HepG2 (cell line): ENCODE data around the gene PSAP. TPM values are rescaled to one million over a fixed set of nuclear protein-coding genes. Genes with fewer than 3 reads are reported as not detected.

Source experiments
- ATAC-seq: fragments of 200-7000 bp; cut with Tn5 transposase; 3 replicates; pipeline ENCODE4 v1.9.1; 2020; ENCODE audit warnings: mild to moderate bottlenecking, moderate library complexity
- BruUV-seq: library from RNA; stranded (reverse); fragments of 400-500 nt; replicated peaks from 2 replicates; lab custom pipeline; 2021; lab: Mats Ljungman, UMichigan
- CTCF ChIA-PET: fragments of 300-600 bp; formaldehyde crosslinking; extraction: SDS; loops from one replicate; lab custom pipeline; 2021; ENCODE audit warnings: low total read pairs, inconsistent platforms, low intra/inter-chr PET ratio; lab: Yijun Ruan, JAX
- POLR2A ChIA-PET: fragments of 350-600 bp; sonication (Branson Sonifier 250); formaldehyde crosslinking; loops from one replicate; lab custom pipeline; 2020; ENCODE audit warnings: antibody characterized with exemption, inconsistent platforms; lab: Yijun Ruan, JAX
- DNase-seq: peaks from one replicate; pipeline ENCODE4 v3.0.0-alpha.2; 2015; ENCODE audit warnings: low spot score
- FAIRE-seq: peaks from 3 replicates; lab custom pipeline; 2011; peaks lifted over from hg19 to GRCh38; lab: Jason Lieb, UNC
- H2AFZ ChIP-seq: one replicate; pipeline ENCODE4 v1.6.1; 2011; ENCODE audit warnings: low read length, inconsistent platforms
- H3K27ac ChIP-seq: fragments of 300-600 bp; 3 replicates; pipeline ENCODE4 v1.8.0; 2011; ENCODE audit warnings: mixed run types, mild to moderate bottlenecking, mixed read lengths, low read length, inconsistent platforms; ENCODE audit not compliant: insufficient read depth; ENCODE audit errors: extremely low read length
- H3K27me3 ChIP-seq, 2 experiments: fragments of 200-600 bp in 1 of 2; 2 replicates in 1 of 2; 3 replicates in 1 of 2; pipeline versions ENCODE4 v1.6.0 to v1.8.0; 2011; ENCODE audit warnings: low read length in 2 of 2, mild to moderate bottlenecking in 2 of 2, moderate library complexity in 2 of 2, inconsistent platforms in 1 of 2; ENCODE audit not compliant: insufficient read depth in 2 of 2, control insufficient read depth in 1 of 2
- H3K36me3 ChIP-seq, 2 experiments: fragments of 200-600 bp in 1 of 2; replicated peaks in 1 of 2; 2 replicates in 1 of 2; 3 replicates in 1 of 2; pipeline versions ENCODE4 v1.5.1 to v1.8.0; 2011; ENCODE audit warnings: low read length in 2 of 2, inconsistent platforms in 1 of 2; ENCODE audit not compliant: insufficient read depth in 2 of 2, control insufficient read depth in 1 of 2
- H3K4me1 ChIP-seq: 2 replicates; pipeline ENCODE4 v1.5.1; 2012; ENCODE audit warnings: low read length, inconsistent platforms; ENCODE audit not compliant: insufficient read depth
- H3K4me2 ChIP-seq: 2 replicates; pipeline ENCODE4 v1.6.0; 2011; ENCODE audit warnings: low read depth, low read length, inconsistent platforms
- H3K4me3 ChIP-seq, 3 experiments: fragments of 200-600 bp in 1 of 3; sonication (generic), shearing (Covaris generic) in 1 of 3; replicated peaks in 1 of 3; 2 replicates each; pipeline ENCODE4 v1.5.1; 2011 to 2016; ENCODE audit warnings: low read length in 3 of 3, inconsistent platforms in 2 of 3, low read depth in 2 of 3, mild to moderate bottlenecking in 2 of 3, control low read depth in 1 of 3, mixed read lengths in 1 of 3; ENCODE audit not compliant: insufficient read depth in 1 of 3
- H3K79me2 ChIP-seq: one replicate; pipeline ENCODE4 v1.6.1; 2011; ENCODE audit warnings: low read length, inconsistent platforms; ENCODE audit not compliant: insufficient read depth
- H3K9ac ChIP-seq: 2 replicates; pipeline ENCODE4 v1.6.0; 2011; ENCODE audit warnings: mild to moderate bottlenecking, low read depth, low read length, inconsistent platforms; ENCODE audit not compliant: insufficient read depth
- H3K9me3 ChIP-seq: 2 replicates; pipeline ENCODE4 v1.5.1; 2012; ENCODE audit warnings: mild to moderate bottlenecking, low read length
- H4K20me1 ChIP-seq: 2 replicates; pipeline ENCODE4 v1.6.0; 2011; ENCODE audit warnings: inconsistent platforms, mild to moderate bottlenecking, low read length, moderate library complexity; ENCODE audit not compliant: insufficient read depth
- AHDC1 ChIP-seq: sonication (generic); formaldehyde crosslinking; IDR thresholded peaks from 2 replicates; pipeline ENCODE4 v1.5.1; 2020; ENCODE audit warnings: mild to moderate bottlenecking, missing genetic modification reagents, borderline replicate concordance
- CERS6 ChIP-seq: sonication (generic); formaldehyde crosslinking; IDR thresholded peaks from 2 replicates; pipeline ENCODE4 v1.5.0; 2020; ENCODE audit warnings: missing genetic modification reagents
- FOXM1 ChIP-seq: sonication (generic); formaldehyde crosslinking; IDR thresholded peaks from 2 replicates; pipeline ENCODE4 v1.5.0; 2020; ENCODE audit warnings: missing genetic modification reagents
- HNRNPUL1 ChIP-seq: fragments of 200-400 bp; formaldehyde crosslinking; IDR thresholded peaks from 2 replicates; pipeline ENCODE4 v1.6.1; 2017; ENCODE audit warnings: low read depth, mild to moderate bottlenecking, low read length, moderate library complexity
- NFKBIZ ChIP-seq: IDR thresholded peaks from 2 replicates; pipeline ENCODE4 v1.6.1; 2018; ENCODE audit warnings: missing genetic modification reagents, missing compliant biosample characterization
- SIX4 ChIP-seq: sonication (generic); formaldehyde crosslinking; IDR thresholded peaks from 2 replicates; pipeline ENCODE4 v1.4.0; 2020; ENCODE audit warnings: missing genetic modification reagents
- ZBTB21 ChIP-seq: sonication (generic); formaldehyde crosslinking; IDR thresholded peaks from 2 replicates; pipeline ENCODE4 v1.4.0; 2020; ENCODE audit warnings: missing genetic modification reagents
- ZEB1 ChIP-seq: IDR thresholded peaks from 2 replicates; pipeline ENCODE4 v1.6.1; 2012; ENCODE audit warnings: mild to moderate bottlenecking, low read depth, inconsistent platforms; ENCODE audit not compliant: insufficient replicate concordance
- ZNF230 ChIP-seq: sonication (generic); formaldehyde crosslinking; IDR thresholded peaks from 2 replicates; pipeline ENCODE4 v1.4.0; 2020; ENCODE audit warnings: mild to moderate bottlenecking, missing genetic modification reagents
- ZNF333 ChIP-seq: sonication (generic); formaldehyde crosslinking; IDR thresholded peaks from 2 replicates; pipeline ENCODE4 v1.4.0; 2020; ENCODE audit warnings: mild to moderate bottlenecking, missing genetic modification reagents, borderline replicate concordance
- ZNF44 ChIP-seq: sonication (generic); formaldehyde crosslinking; IDR thresholded peaks from 2 replicates; pipeline ENCODE4 v1.5.1; 2020; ENCODE audit warnings: mild to moderate bottlenecking, missing genetic modification reagents
- ZNF557 ChIP-seq: sonication (generic); formaldehyde crosslinking; IDR thresholded peaks from 2 replicates; pipeline ENCODE4 v1.4.0; 2020; ENCODE audit warnings: missing genetic modification reagents
- ZSCAN5A ChIP-seq: sonication (generic); formaldehyde crosslinking; IDR thresholded peaks from 2 replicates; pipeline ENCODE4 v1.8.0; 2022; ENCODE audit warnings: mild to moderate bottlenecking, missing genetic modification reagents, borderline replicate concordance
- WGBS: methylation state at CpG from one replicate; pipeline ENCODE4 v1.1.6; 2017; ENCODE audit warnings: low lambda C conversion rate; 5-methylcytosine and 5-hydroxymethylcytosine counted together
- in situ Hi-C: cut with HindIII; loops from 2 replicates; pipeline ENCODE4 v1.10.0; 2017; ENCODE audit warnings: low pct_unique_long_range_greater_than_20kb; ENCODE audit not compliant: extremely low pct_ligation_motif_present
- intact Hi-C: fragments of 100-400 bp; cut with micrococcal nuclease; formaldehyde crosslinking; loops from one replicate; pipeline ENCODE4 v1.10.0; 2022; ENCODE audit not compliant: unreplicated experiment
- polyA plus RNA-seq, 8 experiments: library from polyadenylated mRNA; depleted of rRNA in 3 of 8; stranded (reverse) in 7 of 8; unstranded in 1 of 8; fragments of >200 nt; fragmentation: Illumina TruSeq in 4 of 8; extraction: Trizol in 4 of 8; gene quantifications; 2 replicates each; pipeline versions ENCODE4 v1.2.1 to v1.2.3, GENCODE V29; 2011 to 2016; ENCODE audit warnings: low read depth in 4 of 8, missing spikeins in 1 of 8, mixed read lengths in 1 of 8; ENCODE audit not compliant: insufficient read depth in 1 of 8
- total RNA-seq, 5 experiments: library from RNA; depleted of rRNA; stranded (reverse); fragments of >200 nt; fragmentation: Illumina TruSeq; extraction: Trizol; gene quantifications; 2 replicates each; pipeline ENCODE4 v1.2.3, GENCODE V29; 2016; ENCODE audit warnings: low read depth in 1 of 5
- TF ChIP-seq, protein P1 (sequence below): sonication (generic); formaldehyde crosslinking; IDR thresholded peaks from 2 replicates; pipeline ENCODE4 v1.5.0; 2020; ENCODE audit warnings: missing genetic modification reagents, mild to moderate bottlenecking, borderline replicate concordance

The PSAP gene
- total and polyA plus RNA-seq, 2 of the 13 experiments (the other 11 are each of a cell fraction or from before 2014, with no cell fraction given) = 323 to 643 TPM

DNA sequence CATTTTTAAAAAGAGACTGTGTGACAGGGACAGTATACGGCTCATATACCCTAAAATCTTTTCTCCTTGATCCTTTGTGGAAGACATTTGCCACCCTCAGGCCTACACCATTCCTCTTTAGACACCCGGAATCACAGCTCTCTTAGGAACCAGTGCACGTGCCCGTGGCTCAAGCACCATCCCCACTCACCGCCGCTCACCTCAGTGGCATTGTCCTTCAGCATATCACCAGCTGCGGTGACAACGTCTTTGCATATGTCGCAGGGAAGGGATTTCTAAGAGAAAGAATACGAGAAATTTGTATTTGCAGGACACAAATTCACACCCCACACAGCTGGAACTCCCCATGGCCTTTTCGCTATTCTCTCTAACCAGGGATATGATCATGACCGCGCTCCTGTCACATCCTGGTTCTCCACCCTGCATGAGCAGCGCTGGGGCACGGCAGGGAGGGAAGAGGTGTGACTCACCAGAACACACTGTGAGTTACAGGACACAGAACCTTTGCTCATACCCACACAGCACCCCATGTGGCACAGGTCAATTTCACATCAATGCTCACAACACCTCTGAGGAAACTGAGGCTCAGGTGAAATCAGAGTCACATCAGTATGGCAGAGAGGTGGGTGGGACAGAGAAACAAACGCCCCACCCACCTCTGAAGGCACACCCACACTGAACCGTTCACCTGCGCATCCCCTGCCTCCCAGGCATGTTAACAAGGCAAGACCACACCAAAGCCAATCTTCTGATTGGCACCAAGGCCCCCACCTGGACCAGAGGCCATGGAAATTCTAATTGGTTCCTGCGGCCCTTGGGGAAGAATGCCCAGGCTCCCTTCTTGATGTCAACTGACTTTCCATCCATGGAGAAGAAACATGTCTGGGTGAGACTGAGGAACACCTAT is 19.2 kb downstream of the PSAP start:
- in situ Hi-C loops = no loop called here
- no peak overlapping the region for H3K4me3 ChIP-seq
- peaks cover 18% of the 10 kb centered on the region for H3K4me1 ChIP-seq
- H3K27me3 ChIP-seq = no peaks in the 10 kb centered on the region
- ATAC-seq (no peak), FAIRE-seq (no peak), DNase-seq (no peak)
- CTCF ChIA-PET = no interaction called here
- H4K20me1 ChIP-seq = peaks cover 39% of the 10 kb centered on the region
- H2AFZ ChIP-seq = no peak overlapping the region
- no TSS peak for BruUV-seq
- intact Hi-C loops = loop anchor here (10.0 kb wide), 1 partner anchor 213 kb away; no protein-coding TSS in a partner anchor
- WGBS = 97% methylated on average over 19 of the region's 19 CpGs
- peaks cover 46 to 66% of the 10 kb centered on the region in 2 experiments for H3K36me3 ChIP-seq
- no peak overlapping the region for H3K27ac ChIP-seq
- no peak overlapping the region for H3K4me2 ChIP-seq
- POLR2A ChIA-PET = interaction anchor here (1.3 kb wide), 1 partner anchor 19 kb away, joined by 4 read pairs; the partner anchor contains the start of gene PSAP
- H3K9ac ChIP-seq = no peak overlapping the region
- no peaks in the 10 kb centered on the region for H3K9me3 ChIP-seq
- H3K79me2 ChIP-seq = peaks cover 42% of the 10 kb centered on the region
- TF ChIP-seq ZSCAN5A (no peak), ZNF230 (CRISPR knock-in tag) (no peak), ZNF44 (CRISPR knock-in tag) (no peak), HNRNPUL1 (no peak), SIX4 (CRISPR knock-in tag) (no peak), NFKBIZ (CRISPR knock-in tag) (no peak), AHDC1 (CRISPR knock-in tag) (no peak), ZNF333 (CRISPR knock-in tag) (no peak), CERS6 (no peak), ZBTB21 (no peak), ZNF557 (CRISPR knock-in tag) (no peak), ZEB1 (no peak), FOXM1 (CRISPR knock-in tag) (no peak)
- TF ChIP-seq, protein P1, sequence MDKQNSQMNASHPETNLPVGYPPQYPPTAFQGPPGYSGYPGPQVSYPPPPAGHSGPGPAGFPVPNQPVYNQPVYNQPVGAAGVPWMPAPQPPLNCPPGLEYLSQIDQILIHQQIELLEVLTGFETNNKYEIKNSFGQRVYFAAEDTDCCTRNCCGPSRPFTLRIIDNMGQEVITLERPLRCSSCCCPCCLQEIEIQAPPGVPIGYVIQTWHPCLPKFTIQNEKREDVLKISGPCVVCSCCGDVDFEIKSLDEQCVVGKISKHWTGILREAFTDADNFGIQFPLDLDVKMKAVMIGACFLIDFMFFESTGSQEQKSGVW = no peak
